H1 (cell line): ENCODE data around the gene PDLIM4. TPM values are rescaled to one million over a fixed set of nuclear protein-coding genes. Genes with fewer than 3 reads are reported as not detected.

ENCODE experiments used
- CTCF ChIA-PET: fragments of 300-600 bp; sonication (Branson Sonifier 250); formaldehyde crosslinking; loops from one replicate; lab custom pipeline; 2021; ENCODE audit not compliant: partially characterized antibody; lab: Charles Lee
- POLR2A ChIA-PET: fragments of 300-600 bp; sonication (Branson Sonifier 250); formaldehyde crosslinking; loops from one replicate; lab custom pipeline; 2021; ENCODE audit warnings: inconsistent platforms; ENCODE audit not compliant: partially characterized antibody; lab: Charles Lee
- DNase-seq, 2 experiments: peaks; one replicate each; pipeline versions ENCODE4 v3.0.0 to v3.0.0-alpha.2; 2010 to 2022; ENCODE audit warnings: low spot score in 2 of 2, low read depth in 1 of 2, mixed read lengths in 1 of 2
- FAIRE-seq: peaks from 2 replicates; lab custom pipeline; 2011; peaks lifted over from hg19 to GRCh38; lab: Jason Lieb, UNC
- H2AFZ ChIP-seq: 2 replicates; pipeline ENCODE4 v1.8.1; 2012; ENCODE audit warnings: low read length, inconsistent platforms
- H2AK5ac ChIP-seq: 2 replicates; pipeline ENCODE4 v1.6.1; 2013; ENCODE audit warnings: low read depth, low read length
- H2BK120ac ChIP-seq: replicated peaks from 2 replicates; pipeline ENCODE3; 2013; ENCODE audit warnings: low read depth, low read length, inconsistent platforms
- H2BK12ac ChIP-seq: 2 replicates; pipeline ENCODE4 v1.6.1; 2013; ENCODE audit warnings: low read depth, low read length
- H2BK15ac ChIP-seq: 2 replicates; pipeline ENCODE4 v1.6.1; 2013; ENCODE audit warnings: low read length
- H2BK20ac ChIP-seq: 2 replicates; pipeline ENCODE4 v1.6.1; 2013; ENCODE audit warnings: low read length
- H2BK5ac ChIP-seq: 2 replicates; pipeline ENCODE4 v1.6.1; 2013; ENCODE audit warnings: low read depth, low read length
- H3K14ac ChIP-seq: 2 replicates; pipeline ENCODE4 v1.6.1; 2013; ENCODE audit warnings: inconsistent platforms; ENCODE audit not compliant: insufficient read length
- H3K18ac ChIP-seq: 2 replicates; pipeline ENCODE4 v1.6.1; 2013; ENCODE audit warnings: low read length; ENCODE audit errors: extremely low read depth
- H3K23ac ChIP-seq: 2 replicates; pipeline ENCODE4 v1.6.1; 2013; ENCODE audit warnings: inconsistent platforms; ENCODE audit not compliant: insufficient read length
- H3K23me2 ChIP-seq: 2 replicates; pipeline ENCODE4 v1.6.1; 2013; ENCODE audit warnings: low read depth, low read length
- H3K27ac ChIP-seq: 2 replicates; pipeline ENCODE4 v1.6.1; 2011; ENCODE audit warnings: low read depth, low read length, inconsistent platforms
- H3K27me3 ChIP-seq, 4 experiments: replicated peaks in 1 of 4; 1 replicate in 1 of 4; 2 replicates in 3 of 4; pipeline versions ENCODE4 v1.6.1 to v1.8.1; 2011 to 2013; ENCODE audit warnings: low read length in 3 of 4, mild to moderate bottlenecking in 3 of 4, inconsistent platforms in 2 of 4, mixed read lengths in 2 of 4, moderate library complexity in 1 of 4; ENCODE audit not compliant: control insufficient read depth in 3 of 4, insufficient read depth in 3 of 4; ENCODE audit errors: extremely low read depth in 1 of 4
- H3K36me3 ChIP-seq, 4 experiments: 2 replicates each; pipeline versions ENCODE4 v1.6.1 to v1.8.1; 2011 to 2013; ENCODE audit warnings: mild to moderate bottlenecking in 4 of 4, low read length in 3 of 4, moderate library complexity in 2 of 4, control low read depth in 1 of 4, inconsistent platforms in 1 of 4; ENCODE audit not compliant: insufficient read depth in 4 of 4, control insufficient read depth in 2 of 4
- H3K4ac ChIP-seq: replicated peaks from 2 replicates; pipeline ENCODE3; 2013; ENCODE audit warnings: low read length, low read depth, mixed read lengths, inconsistent platforms; ENCODE audit not compliant: insufficient read length
- H3K4me1 ChIP-seq, 4 experiments: replicated peaks in 1 of 4; 1 replicate in 1 of 4; 2 replicates in 3 of 4; pipeline versions ENCODE4 v1.6.1 to v1.8.1; 2011 to 2013; ENCODE audit warnings: low read length in 3 of 4, inconsistent platforms in 2 of 4, mixed read lengths in 1 of 4; ENCODE audit not compliant: insufficient read depth in 4 of 4, control insufficient read depth in 3 of 4
- H3K4me2 ChIP-seq, 2 experiments: 2 replicates each; pipeline versions ENCODE4 v1.6.1 to v1.8.1; 2011 to 2013; ENCODE audit warnings: low read depth in 2 of 2, low read length in 2 of 2, control low read depth in 1 of 2, inconsistent platforms in 1 of 2, mild to moderate bottlenecking in 1 of 2; ENCODE audit not compliant: insufficient read depth in 1 of 2
- H3K4me3 ChIP-seq, 4 experiments: fragments of 200-600, 300-600 bp in 1 of 4; sonication (generic), shearing (Covaris generic), sonication (Bioruptor Twin) in 1 of 4; 2 replicates each; pipeline versions ENCODE4 v1.5.1 to v1.8.1; 2011 to 2016; ENCODE audit warnings: low read length in 4 of 4, low read depth in 3 of 4, control low read depth in 2 of 4, inconsistent platforms in 2 of 4, mild to moderate bottlenecking in 2 of 4, mixed read lengths in 1 of 4, moderate library complexity in 1 of 4; ENCODE audit not compliant: insufficient read depth in 2 of 4; ENCODE audit errors: extremely low read depth in 1 of 4
- H3K56ac ChIP-seq: replicated peaks from 2 replicates; pipeline ENCODE3; 2013; ENCODE audit warnings: low read depth, mild to moderate bottlenecking, mixed read lengths, low read length, inconsistent platforms; ENCODE audit not compliant: insufficient read length
- H3K79me1 ChIP-seq: 2 replicates; pipeline ENCODE4 v1.6.1; 2013; ENCODE audit warnings: low read depth, low read length, control low read depth
- H3K79me2 ChIP-seq, 2 experiments: 2 replicates each; pipeline versions ENCODE4 v1.6.1 to v1.8.1; 2012 to 2013; ENCODE audit warnings: low read length in 2 of 2, mild to moderate bottlenecking in 2 of 2, inconsistent platforms in 1 of 2; ENCODE audit not compliant: insufficient read depth in 2 of 2, control insufficient read depth in 1 of 2
- H3K9ac ChIP-seq, 4 experiments: replicated peaks in 1 of 4; 1 replicate in 1 of 4; 2 replicates in 3 of 4; pipeline versions ENCODE4 v1.6.1 to v1.8.1; 2011 to 2013; ENCODE audit warnings: low read depth in 3 of 4, low read length in 3 of 4, control low read depth in 2 of 4, mild to moderate bottlenecking in 2 of 4, moderate library complexity in 2 of 4, inconsistent platforms in 1 of 4; ENCODE audit errors: extremely low read depth in 1 of 4
- H3K9me3 ChIP-seq, 2 experiments: 2 replicates each; pipeline versions ENCODE4 v1.6.1 to v1.8.1; 2012 to 2013; ENCODE audit warnings: mild to moderate bottlenecking in 2 of 2, moderate library complexity in 2 of 2, control low read depth in 1 of 2, inconsistent platforms in 1 of 2, low read depth in 1 of 2, low read length in 1 of 2, mixed read lengths in 1 of 2; ENCODE audit not compliant: insufficient read depth in 2 of 2
- H4K20me1 ChIP-seq, 2 experiments: replicated peaks in 1 of 2; 2 replicates each; pipeline versions ENCODE3 to v1.8.1; 2011 to 2013; ENCODE audit warnings: inconsistent platforms in 2 of 2, low read length in 2 of 2, mild to moderate bottlenecking in 1 of 2; ENCODE audit not compliant: insufficient read depth in 2 of 2, control insufficient read depth in 1 of 2
- H4K5ac ChIP-seq: 2 replicates; pipeline ENCODE4 v1.6.1; 2013; ENCODE audit warnings: low read length, low read depth, mixed read lengths, inconsistent platforms; ENCODE audit not compliant: insufficient read length
- H4K8ac ChIP-seq: 2 replicates; pipeline ENCODE4 v1.8.0; 2013; ENCODE audit warnings: mild to moderate bottlenecking, moderate library complexity, low read length, inconsistent platforms; ENCODE audit not compliant: insufficient read depth; ENCODE audit errors: extremely low read depth
- H4K91ac ChIP-seq: replicated peaks from 2 replicates; pipeline ENCODE3; 2013; ENCODE audit warnings: low read length, mixed read lengths, inconsistent platforms; ENCODE audit not compliant: insufficient read length
- ATF3 ChIP-seq: IDR thresholded peaks from 2 replicates; pipeline ENCODE4 v1.6.1; 2011; ENCODE audit warnings: low read depth, mild to moderate bottlenecking, low read length; ENCODE audit not compliant: insufficient read depth
- CBX5 ChIP-seq: fragments of 300-800, 300-1000 bp; sonication (generic); IDR thresholded peaks from 2 replicates; pipeline ENCODE4 v1.7.1; 2016; ENCODE audit warnings: antibody characterized with exemption, low read length, low read depth
- CTCF ChIP-seq, 3 experiments: IDR thresholded peaks; 1 replicate in 2 of 3; 2 replicates in 1 of 3; pipeline versions ENCODE4 v1.5.1 to v1.6.1; 2011; ENCODE audit warnings: low read length in 3 of 3, mild to moderate bottlenecking in 3 of 3, inconsistent platforms in 2 of 3, low read depth in 1 of 3, moderate library complexity in 1 of 3; ENCODE audit not compliant: insufficient read depth in 1 of 3; ENCODE audit errors: control extremely low read depth in 1 of 3
- EZH2 ChIP-seq: fragments of 200-600 bp; sonication (generic); IDR thresholded peaks from 2 replicates; pipeline ENCODE4 v1.7.1; 2012; ENCODE audit warnings: low read depth, mild to moderate bottlenecking, moderate library complexity, low read length, inconsistent platforms; ENCODE audit not compliant: severe bottlenecking
- HDAC2 ChIP-seq, 2 experiments: fragments of 300-600 bp in 1 of 2; sonication (generic) in 1 of 2; IDR thresholded peaks; 2 replicates each; pipeline ENCODE4 v1.6.1; 2011 to 2012; ENCODE audit warnings: low read depth in 2 of 2, low read length in 2 of 2, mild to moderate bottlenecking in 2 of 2, moderate library complexity in 2 of 2, borderline replicate concordance in 1 of 2, inconsistent platforms in 1 of 2
- KDM5A ChIP-seq: fragments of 200-600 bp; IDR thresholded peaks from 2 replicates; pipeline ENCODE4 v1.7.1; 2012; ENCODE audit warnings: mild to moderate bottlenecking, low read length, inconsistent platforms, mixed read lengths
- SAP30 ChIP-seq: fragments of 300-600 bp; sonication (generic); IDR thresholded peaks from 2 replicates; pipeline ENCODE4 v1.7.1; 2012; ENCODE audit warnings: low read length, moderate library complexity, mild to moderate bottlenecking, inconsistent platforms; ENCODE audit not compliant: insufficient read depth, insufficient replicate concordance
- SP4 ChIP-seq: IDR thresholded peaks from 2 replicates; pipeline ENCODE4 v1.6.1; 2012; ENCODE audit warnings: low read length, inconsistent platforms
- USF2 ChIP-seq: IDR thresholded peaks from 2 replicates; pipeline ENCODE4 v1.6.1; 2011; ENCODE audit warnings: low read length, improper control_type of control experiment
- WGBS, 2 experiments: shearing (Covaris generic) in 1 of 2; methylation state at CpG; one replicate each; pipeline versions ENCODE4 v1.1.6 to v1.1.7; 2013 to 2015; ENCODE audit warnings: low lambda C conversion rate in 2 of 2, mixed read lengths in 2 of 2, inconsistent platforms in 1 of 2, low coverage in 1 of 2, missing lambda C conversion rate in 1 of 2; ENCODE audit not compliant: insufficient replicate concordance in 2 of 2, insufficient coverage in 1 of 2, insufficient read length in 1 of 2; ENCODE audit errors: extremely low coverage in 1 of 2, missing lambda C conversion rate in 1 of 2; 5-methylcytosine and 5-hydroxymethylcytosine counted together
- polyA plus RNA-seq, 7 experiments: library from polyadenylated mRNA; depleted of rRNA in 3 of 7; stranded (reverse) in 5 of 7; unstranded in 2 of 7; fragments of >200 nt in 5 of 7; fragments of 200-250 nt in 2 of 7; gene quantifications; 1 replicate in 5 of 7; 2 replicates in 1 of 7; 4 replicates in 1 of 7; pipeline versions ENCODE4 v1.2.1 to v1.2.3, GENCODE V29; 2011 to 2013; ENCODE audit warnings: missing spikeins in 2 of 7, mixed read lengths in 2 of 7
- total RNA-seq: library from RNA; stranded (reverse); fragmentation: NEBNext Ultra II Directional; extraction: Animal tissue kit (Norgen Biotek cat#: 25700); gene quantifications from 2 replicates; pipeline ENCODE4 v1.2.1, GENCODE V29; 2021

Gene PDLIM4
- total and polyA plus RNA-seq, 2 of the 8 experiments (the other 6 are each of a cell fraction or from before 2014, with no cell fraction given): 10.7 to 29.1 TPM

- H3K14ac ChIP-seq: no peak overlapping the region
- 83% methylated on average over 1 of the region's 1 CpG; no CpG with 5 or more reads in 1 of the 2 experiments for WGBS, 2 experiments
- FAIRE-seq: no peak
- TF ChIP-seq KDM5A (no peak), EZH2 (no peak), CBX5 (no peak), SAP30 (no peak), SP4 (no peak), HDAC2 (IDR thresholded peaks at IDR 0.05; ENCODE audit: borderline replicate concordance in 1 of 2, low read depth in 2 of 2, low read length in 2 of 2) (no peak), ATF3 (no peak), CTCF (IDR thresholded peaks at IDR 0.05; ENCODE audit: control extremely low read depth in 1 of 3, insufficient read depth in 1 of 3, low read depth in 1 of 3, low read length in 3 of 3) (no peak), USF2 (no peak)
Observed at GRCh38 chr5:132270335-132270665, 12.8 kb downstream of the PDLIM4 start.

More at GRCh38 chr5:132270335-132270665, 12.8 kb downstream of the PDLIM4 start:
- no peak overlapping the region for H2BK20ac ChIP-seq
- no peak overlapping the region for H3K4me2 ChIP-seq
- H2BK120ac ChIP-seq: no peak overlapping the region
- no peak overlapping the region for H4K8ac ChIP-seq
- ChIA-PET POLR2A (no interaction called here), CTCF (interaction anchor here (2.2 to 4.1 kb wide), 2 partner anchors 32 to 80 kb away, joined by 8 to 16 read pairs; no protein-coding TSS in a partner anchor)
- H3K18ac ChIP-seq: no peak overlapping the region
- no peaks in the 10 kb centered on the region for H3K9me3 ChIP-seq
- no peaks in the 10 kb centered on the region for H3K79me1 ChIP-seq
- no peak overlapping the region for H2AK5ac ChIP-seq
- no peak overlapping the region for H3K23ac ChIP-seq
- no peak overlapping the region for H3K56ac ChIP-seq
- H2BK5ac ChIP-seq: no peak overlapping the region
- H2AFZ ChIP-seq: no peak overlapping the region
- no peaks in the 10 kb centered on the region for H3K79me2 ChIP-seq
- H4K20me1 ChIP-seq: no peaks in the 10 kb centered on the region
- no peak overlapping the region for H2BK15ac ChIP-seq
- no peak overlapping the region for H3K27ac ChIP-seq
- H4K91ac ChIP-seq: no peak overlapping the region
- H2BK12ac ChIP-seq: no peak overlapping the region
- no peaks in the 10 kb centered on the region for H3K27me3 ChIP-seq
- H3K36me3 ChIP-seq: no peaks in the 10 kb centered on the region; a peak in 1 of 8 replicates
- H4K5ac ChIP-seq: no peak overlapping the region
- H3K23me2 ChIP-seq: no peaks in the 10 kb centered on the region
- H3K4me1 ChIP-seq: peaks cover 0 to 6% (median under 1%) of the 10 kb centered on the region in 4 experiments; a peak in 3 of 7 replicates
- H3K9ac ChIP-seq: no peak overlapping the region
- no peak for DNase-seq
- H3K4me3 ChIP-seq: no peak overlapping the region
- no peak overlapping the region for H3K4ac ChIP-seq
